Stimulated activated CD8-positive, alpha-beta memory T cell treated with anti-CD3 and anti-CD28 coated beads, Interleukin-12 subunit alpha, Interleukin-12 subunit beta, amount 100 ng/mL, for 24 hours (primary cell): ENCODE measurements around the gene CROCC2.

Source experiments
- DNase-seq: peaks from one replicate; pipeline ENCODE4 v3.0.0-alpha.2; 2020; ENCODE audit errors: extremely low read depth

CROCC2 gene

DNA sequence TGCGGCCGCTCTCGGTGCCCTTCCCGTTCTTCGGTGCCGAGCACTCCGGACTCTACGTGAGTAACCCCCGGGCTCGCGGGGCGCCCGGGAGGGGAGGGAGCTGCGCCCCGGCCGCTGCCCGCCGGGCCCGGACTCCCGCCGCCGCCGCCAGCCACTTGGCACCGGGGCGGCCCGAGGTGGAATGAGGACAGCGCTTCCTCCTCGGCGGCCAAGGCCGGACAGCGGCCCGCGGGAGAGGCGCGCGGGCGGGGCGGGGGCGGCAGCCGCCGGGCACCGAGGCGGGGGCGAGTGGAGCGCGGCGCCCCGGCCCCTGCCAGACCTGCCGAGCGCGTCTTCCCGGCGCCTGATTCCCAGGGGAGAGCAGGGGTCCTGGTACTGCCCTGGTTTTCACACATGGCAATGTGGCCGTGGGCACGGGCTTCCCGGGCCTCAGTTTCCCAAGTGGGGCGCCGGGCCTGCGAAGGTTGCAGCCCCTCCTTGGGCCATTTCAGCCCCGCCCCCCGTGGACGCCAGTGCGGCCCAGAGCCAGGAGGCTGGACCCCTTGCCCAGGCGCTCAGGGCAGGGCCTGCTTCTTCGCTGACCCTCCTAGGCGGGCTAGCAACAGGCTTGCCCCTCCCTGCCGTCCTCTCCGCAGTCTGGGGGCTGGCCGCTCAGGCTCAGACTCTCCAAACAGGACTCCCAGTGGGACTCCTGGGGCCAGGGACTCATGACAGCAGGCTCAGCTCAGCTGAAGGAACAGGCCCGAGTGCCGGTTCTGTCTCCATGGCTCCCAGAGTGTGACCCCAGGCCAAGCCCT lies 93.1 kb downstream of the CROCC2 start:
- no peak for DNase-seq

DNA sequence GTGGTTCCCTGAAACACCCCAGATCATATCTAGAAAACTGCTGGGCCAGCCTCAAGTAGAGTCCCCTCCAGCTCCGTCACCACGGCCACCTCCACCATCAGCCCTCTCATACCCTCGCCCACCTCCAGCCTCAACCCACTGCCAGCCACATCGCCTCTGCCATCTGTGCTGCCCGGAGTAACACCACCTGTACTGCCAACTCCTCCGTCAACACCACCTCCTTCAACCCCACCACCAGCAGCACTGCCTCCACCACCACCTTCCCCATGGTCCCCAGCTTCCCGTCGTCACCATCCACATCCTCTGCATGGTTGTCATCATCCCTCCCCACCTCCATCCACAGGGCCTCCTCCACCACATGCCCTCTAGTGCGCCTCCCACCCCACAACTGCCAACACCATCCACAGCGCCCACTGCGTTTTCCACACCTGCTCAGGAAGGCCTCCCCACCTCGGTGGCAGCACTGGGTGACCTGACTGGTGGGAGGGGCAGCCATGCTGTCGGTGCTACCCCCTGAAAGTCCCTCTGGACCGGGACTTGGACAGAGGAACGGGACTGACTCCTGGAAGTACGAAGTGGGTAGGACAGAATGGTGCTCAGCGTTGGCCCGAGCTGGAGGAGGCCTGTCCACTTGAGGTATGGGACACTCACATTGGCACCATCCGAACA lies 93.9 kb downstream of the CROCC2 start:
- DNase-seq: no peak

DNA sequence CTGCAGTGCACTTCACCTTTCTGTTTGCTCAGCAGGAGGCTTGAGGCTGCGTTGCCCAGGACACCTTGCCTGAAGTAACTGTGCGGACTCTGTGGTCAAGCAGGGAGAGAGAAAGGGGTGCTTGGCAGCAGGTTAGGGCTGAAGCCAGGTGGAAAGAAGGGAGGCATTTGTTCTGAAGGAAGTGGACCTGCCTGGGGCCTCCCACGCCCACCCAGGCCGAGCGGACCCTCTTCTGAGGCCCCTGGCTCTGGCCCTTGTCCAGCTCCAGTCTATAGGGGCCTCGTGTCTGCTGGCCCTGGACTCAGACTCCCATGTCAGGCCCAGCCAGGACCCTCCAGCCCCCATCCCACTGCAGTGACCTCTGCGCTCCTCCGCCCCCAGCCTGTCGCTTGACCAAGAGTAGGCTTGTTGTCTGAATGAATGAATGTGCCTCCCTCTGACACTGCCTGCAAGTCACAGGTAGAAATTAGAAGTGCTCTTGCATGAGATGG lies 94.7 kb downstream of the CROCC2 start:
- no peak for DNase-seq

DNA sequence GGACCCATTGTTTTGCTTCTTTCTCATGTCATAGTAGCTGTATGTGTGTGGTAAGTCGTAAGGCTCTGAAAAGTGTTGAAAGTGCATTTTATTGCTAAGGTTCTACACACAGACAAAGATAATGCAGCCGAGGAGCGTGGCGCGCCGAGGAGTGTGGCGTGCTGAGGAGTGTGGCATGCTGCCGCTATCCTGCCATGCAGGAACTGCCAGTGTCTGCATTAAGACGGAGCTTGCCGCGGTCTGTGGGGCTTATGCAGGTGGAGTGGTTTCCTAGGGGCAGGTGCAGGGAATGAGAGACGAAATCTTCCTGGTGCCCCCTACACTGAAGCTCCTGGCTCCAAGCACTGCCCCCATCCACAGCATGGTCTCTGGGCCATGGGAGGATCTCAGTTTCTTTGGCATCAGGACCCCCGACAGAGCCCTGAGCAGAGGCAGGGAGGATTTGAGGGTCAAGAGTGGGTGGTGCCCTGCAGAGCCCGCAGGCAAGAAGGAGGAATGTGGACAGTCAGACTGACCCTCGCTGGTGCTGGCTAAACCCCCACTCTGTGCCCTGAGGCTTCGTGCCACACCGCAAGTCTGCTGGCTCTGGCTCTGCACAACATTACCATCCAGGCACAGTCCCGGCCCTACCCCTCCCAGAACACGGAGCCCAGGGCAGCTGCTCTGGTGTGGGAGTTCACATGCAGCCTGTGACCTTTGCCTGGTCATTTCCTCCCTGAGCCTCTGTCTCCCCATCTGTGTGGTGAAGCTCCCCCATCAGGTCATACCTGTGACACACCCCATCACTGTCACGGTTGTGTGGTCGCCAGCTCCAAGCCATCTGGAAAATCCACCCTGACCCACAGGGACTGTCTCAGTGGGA lies 95.5 kb downstream of the CROCC2 start:
- DNase-seq: no peak

DNA sequence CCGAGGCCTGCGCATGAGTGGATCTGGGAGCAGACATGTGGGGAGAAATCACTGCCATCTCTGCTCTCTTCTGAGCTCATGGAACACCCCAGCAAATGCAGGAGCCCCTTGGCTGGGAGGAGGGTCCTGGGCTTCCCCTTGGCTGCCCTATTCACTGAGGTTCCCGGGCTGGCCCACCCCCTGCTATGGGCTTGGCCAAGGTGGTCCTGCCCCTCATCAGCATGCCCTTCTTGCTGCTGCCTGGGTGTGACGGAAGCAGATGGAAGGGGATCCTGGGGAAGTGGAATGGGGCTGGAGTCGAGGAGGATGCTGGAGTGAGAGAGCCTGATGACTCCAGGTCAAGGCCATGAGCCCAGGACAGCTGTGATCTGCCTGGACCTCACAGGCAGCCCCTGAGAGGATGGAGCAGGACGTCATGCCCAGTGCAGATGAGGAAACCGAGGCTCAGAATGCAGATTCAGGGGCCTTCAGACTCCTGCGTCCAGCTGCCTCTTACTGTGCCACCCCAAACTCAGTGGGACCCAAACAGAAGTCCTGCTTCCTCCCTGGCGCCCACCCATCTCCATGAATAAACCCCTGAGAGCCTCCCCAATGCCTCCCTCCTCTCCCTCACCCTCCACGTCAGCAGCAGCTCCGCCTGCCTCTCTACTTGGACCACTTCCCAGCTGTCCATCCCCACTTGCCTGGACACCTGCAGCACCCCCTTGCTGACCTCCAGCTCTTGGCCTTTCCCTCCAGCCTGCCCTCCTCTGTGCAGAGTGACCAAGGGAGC lies 96.3 kb downstream of the CROCC2 start:
- no peak for DNase-seq

DNA sequence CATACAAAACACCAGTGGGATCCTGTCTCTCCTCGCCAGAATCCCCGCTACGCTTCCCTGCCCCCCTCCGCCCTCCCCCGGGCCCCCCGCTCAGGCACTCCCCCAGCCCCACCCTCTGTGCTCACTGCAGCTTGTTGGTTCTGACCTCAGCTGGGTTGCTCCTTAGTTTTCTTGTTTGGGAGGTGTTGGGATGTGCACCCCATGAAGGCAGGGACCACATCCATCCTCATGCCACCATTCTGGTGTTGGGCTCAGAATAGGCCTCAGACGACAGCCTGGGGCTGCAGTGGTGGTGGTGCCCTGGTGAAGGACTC lies 96.9 kb downstream of the CROCC2 start:
- DNase-seq: no peak

DNA sequence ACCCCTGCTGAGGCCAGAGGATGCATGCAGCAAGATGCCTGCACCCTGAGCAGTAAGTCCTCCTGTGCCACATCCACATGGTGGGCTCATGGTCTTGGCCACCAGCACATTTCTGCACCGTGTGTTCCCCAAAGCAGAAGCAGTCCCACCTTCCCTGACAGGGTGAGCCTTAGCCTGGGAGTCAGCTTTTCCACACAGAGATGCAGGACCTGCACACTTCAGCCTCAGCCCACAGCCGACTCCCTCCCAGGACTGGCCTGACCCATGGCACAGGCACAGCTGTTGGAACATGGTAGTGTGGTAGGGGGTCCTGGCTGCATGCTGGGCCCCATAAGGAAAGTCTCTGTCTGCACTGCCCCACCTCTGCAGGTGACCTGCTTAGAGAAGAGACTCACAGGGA lies 97.2 kb downstream of the CROCC2 start:
- DNase-seq: no peak

DNA sequence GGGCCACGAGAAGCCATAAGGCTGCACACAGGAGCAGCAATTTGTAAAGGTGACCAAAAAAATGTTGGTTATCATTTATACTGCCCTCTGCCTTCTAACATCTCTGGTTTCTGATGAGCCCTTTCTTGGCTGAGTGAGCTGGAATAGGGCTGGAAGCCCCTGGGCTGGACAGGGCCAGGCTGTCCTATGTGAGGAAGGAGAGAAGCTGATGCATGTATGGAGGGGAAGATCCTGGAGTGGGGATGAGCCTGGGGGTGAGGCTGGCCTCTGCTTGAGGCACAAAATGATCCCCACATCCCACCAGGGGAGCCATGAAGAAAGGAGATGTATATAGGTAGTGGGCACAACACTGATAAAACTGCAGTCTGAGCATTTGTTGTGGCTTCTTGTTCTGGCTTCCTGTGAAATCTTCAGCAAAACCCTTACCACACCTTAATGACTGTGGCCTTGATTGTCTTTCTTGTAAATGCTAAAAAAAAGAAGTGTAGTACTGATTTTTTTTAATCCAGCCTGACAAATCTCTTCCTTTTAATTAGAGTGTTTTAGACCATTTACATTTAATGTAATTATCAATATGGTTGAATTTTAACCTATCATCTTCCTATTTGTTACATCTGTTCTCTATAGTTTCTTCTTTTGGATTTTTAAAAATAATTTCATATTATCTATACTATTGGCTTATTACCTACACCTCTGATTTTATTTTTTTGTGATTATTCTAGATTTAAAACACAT lies 97.9 kb downstream of the CROCC2 start:
- no peak for DNase-seq

DNA sequence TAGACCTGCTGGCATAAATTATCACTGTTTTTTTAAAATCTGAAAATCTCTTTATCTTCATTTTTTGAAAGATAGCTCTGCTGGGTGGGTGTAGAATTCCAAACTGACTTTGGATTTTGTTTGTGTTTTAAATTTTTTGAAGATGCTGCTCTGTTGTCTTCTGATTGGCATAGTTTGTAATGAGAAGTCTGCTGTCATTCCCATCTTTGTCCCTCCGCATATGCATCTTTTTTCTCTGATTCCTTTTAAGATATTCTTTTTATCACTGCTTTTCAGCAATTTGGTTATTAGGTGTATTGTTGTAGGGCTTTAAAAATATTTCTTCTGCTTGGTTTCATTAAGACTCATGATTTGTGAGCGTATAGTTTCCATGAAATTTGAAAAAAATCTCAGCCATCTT lies 99.4 kb downstream of the CROCC2 start:
- no peak for DNase-seq

DNA sequence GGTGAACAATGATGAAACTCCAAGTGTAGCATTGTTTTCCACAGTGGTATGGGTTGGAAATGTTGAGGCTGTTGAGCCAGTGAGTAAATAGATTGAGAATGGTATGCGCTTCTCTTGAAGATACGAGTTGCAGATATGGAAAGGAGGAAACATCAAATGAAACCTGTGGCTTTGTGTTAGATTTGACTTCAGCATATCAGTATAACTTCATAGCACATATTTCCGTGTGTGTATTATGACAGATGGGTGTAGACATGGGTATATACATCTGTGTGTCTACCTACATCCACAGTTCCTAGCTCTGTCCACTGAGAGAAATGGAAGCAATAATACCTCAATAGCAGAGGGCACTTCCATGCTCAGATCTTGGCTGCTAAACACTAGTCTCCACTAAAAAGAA lies 100.3 kb downstream of the CROCC2 start:
- no peak for DNase-seq

DNA sequence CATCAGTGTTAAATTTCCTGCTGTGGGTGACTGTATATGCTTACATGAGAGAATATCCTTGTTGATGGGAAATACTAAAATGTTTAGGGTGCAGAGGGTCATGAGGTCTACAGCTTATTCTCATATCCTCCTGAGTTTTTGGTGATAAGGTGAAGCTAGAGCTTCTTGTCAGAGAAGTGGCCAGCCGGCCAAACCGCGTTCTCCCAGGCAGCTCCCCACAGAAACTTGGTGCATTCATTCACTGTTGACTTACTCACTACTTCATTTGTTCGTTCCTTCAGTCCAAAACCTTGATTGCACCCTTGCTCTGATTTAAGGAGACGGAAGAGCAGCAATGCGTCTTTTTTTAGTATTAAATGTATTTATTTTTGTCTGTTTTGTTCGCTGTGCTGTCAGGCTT lies 101.0 kb downstream of the CROCC2 start:
- no peak for DNase-seq

DNA sequence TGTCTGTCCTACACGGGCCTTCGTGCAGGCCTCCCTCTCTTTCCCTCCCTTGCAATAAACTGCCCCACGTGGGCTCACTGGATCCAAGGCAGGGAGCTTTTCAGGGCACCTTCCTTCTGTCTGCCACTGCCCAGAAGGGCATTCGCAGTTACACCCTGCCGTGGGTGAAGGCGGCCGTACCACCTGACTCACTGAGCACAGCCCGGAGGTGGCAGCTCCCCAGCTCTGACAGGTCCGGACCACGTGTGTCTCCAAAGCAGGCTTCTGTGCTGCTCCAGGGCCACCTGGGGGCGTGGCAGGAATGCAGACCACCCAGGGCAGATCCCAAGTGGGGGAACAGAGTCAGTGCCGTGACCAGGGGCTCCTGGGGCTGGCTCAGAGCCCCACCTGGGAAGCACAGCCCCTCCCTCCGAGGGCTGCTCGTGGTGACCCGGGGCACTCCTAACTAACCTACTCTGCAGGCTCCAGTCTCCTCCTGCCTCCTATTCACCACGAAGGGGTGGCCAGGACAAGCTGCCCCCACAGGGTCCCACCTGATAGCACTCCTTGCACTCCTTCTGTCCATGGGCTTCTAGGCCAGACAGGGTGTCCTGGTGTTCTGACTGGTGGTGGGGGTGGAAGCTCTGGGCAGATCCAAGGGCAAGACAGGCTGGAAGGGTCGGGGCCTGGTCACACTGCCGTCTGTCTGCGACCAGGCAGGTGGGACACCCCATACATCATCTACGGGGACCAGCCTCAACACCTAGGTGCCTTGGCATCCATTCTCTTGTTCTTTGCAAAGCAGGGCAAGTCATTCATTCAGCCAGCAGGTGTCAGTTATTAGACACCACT lies 102.0 kb downstream of the CROCC2 start:
- no peak for DNase-seq

DNA sequence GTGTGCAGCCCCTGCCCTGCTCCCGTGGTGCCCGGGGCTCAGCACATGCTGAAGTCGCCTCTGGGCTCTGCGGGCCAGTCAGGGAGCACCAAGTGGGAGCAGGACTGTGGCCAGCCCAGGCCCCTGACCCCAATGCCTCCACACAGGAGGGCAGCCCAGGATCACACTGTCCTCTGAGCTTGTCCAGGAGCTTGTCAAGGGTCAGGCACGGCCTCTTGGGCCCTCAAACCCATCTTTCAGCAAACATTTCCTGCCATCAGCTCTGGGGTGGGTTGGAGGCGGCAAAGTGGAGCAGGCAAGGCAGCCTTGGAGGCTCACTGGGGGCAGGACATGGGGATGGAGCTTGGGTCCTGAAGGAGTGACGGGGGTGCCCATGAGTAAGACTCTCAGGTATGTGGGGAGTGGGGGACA lies 102.6 kb downstream of the CROCC2 start:
- no peak for DNase-seq

DNA sequence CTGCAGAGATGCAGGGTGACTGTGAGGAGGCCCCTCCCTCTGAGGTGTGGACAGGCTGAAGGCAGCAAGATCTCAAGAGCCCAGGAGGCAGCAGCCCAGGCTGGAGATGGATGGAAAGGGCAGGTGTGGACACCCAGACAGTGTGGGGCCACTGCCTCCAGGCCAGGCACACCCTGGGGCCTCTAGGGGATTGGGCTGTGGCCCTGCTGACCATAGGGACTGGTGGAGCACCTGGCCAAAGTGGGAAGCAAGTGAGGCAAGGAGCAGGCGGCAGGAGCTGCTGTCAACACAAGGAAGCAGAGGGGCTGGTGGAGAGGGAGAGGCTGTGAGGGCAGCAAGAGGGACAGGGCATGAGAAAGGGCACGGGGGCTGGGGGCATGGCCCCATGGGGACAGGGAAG lies 103.1 kb downstream of the CROCC2 start:
- DNase-seq: no peak

DNA sequence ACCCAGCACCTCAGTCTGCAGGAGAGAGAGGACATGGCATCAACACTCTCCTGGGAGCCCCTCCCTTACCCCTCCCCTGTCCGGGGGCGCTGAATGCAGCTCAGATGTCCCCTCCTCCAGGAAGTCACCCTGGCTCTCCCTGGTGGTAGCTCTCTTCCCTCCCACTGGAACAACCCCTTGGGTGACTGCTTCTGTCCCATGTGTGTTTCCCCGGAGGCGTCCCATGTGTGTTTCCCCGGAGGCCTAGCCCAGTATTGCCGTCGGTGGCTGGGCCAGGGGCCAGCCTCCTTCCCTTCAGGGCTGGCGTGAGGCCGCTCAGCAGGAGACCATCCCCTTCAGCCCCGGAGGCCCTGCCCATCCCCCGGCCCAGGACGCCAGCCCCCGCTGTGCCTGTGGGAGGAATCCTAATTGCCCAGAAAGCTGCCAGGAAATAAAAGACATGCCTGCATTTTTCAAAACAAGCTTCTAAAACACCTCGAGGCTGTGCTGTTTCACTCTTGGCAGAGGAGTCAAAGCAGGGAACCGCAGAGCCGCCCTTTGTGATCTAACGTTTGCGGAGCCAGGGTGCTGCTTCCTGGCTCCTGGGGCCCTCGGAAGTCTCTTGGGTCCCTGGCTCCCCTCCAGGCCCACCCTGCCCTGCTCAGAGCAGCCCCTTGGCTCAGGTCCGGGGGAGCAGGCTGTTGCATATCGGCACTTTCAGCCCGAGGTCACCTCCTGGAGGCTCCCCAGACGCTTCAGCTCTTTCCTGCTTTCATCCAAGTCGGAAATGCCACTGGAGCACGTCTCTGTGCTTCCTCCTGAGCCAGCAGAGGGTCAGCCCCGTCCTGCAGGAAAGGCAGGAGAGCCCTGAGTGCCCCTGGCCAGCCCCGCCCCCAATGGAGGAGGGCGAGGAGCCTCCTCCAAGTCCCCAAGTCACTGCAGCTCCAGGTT lies 103.7 kb downstream of the CROCC2 start:
- no peak for DNase-seq

DNA sequence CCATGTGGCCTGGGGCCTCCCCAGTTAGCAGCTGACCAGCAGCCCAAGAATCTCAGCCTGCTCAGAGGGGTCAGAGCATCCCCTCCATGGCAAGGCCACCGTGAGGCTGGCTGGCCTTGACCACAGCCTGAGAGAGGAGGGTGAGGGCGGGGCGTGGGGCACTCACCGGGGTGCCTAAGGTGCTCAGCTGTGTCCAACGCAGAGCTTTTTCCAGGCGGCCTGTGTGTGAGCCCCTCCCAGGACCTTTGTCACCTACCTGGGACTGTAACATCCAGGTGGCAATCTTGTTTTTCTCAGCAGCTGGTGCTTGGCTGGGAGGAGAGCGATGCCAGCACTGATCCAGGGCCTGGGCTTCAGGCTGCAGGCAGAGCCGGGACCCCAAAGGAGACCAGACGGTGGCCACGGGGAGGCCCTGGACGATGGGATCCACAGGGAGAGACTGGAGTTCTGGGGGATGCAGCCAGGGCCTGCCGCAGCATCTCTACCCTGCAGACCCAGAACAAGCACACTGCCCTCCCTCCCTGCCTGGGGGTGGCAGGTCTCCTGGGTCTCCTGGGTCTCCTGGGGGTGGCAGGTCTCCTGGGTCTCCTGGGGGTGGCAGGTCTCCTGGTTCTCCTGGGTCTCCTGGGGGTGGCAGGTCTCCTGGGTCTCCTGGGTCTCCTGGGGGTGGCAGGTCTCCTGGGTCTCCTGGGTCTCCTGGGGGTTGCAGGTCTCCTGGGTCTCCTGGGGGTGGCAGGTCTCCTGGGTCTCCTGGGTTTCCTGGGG lies 104.6 kb downstream of the CROCC2 start:
- no peak for DNase-seq

DNA sequence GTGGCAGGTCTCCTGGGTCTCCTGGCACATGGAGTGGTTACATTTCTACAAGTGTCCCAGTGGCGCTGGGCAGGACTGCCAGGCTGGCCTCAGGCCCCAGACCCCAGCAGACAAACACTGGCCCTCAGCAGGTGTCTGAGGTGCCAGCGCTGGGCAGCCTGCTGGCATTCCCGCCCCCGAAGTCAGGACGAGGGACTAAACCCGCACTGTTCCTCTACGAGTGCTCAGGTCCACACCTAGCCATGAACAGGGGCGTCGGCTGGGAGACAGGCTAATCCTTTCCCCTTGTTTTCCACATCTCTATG lies 105.1 kb downstream of the CROCC2 start:
- no peak for DNase-seq

DNA sequence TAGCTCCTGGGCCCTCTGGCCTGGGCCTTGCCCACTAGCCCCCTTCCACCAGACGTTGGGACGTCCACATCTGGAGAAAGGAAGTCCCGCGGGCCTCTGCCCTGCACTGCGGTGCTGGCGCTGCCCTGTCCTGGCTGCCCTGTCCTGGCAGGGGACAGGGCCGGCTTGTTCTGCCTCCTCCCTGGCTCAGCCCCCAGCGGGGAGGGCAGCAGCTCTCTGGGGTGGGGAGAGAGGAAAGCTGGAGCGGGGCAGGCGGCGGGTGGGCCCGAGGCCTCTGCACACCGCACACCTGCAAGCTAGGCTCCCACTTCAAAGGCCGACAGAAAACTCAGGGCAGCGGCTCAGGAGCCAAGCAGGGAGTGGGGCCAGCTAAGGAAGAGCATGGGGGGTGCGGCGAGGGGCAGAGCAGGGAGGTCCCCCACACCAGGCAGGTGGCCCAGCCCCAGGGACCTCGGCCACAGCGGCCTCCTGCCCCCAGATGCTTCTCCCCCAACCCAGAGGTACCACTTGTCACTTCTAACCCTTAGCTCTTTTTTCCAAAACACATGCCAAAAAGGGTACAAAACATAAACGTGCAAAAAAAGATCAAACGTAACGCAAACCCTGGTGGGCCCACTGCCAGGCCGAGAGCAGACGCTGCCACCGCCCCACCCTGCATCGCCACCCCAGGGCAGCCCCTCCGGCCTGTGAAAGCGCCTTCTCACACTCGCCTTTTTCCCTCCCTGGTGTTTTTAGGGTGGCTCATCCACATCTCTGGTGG lies 105.8 kb downstream of the CROCC2 start:
- no peak for DNase-seq
